IMR-90 (cell line): ENCODE data around the gene NMT1. TPM values are rescaled to one million over a fixed set of nuclear protein-coding genes. Genes with fewer than 3 reads are reported as not detected.
A peak's percentile ranks its signal among the peaks of the same experiment; 100 is the strongest.

Experiments
- ATAC-seq: fragments of 200-7000 bp; cut with Tn5 transposase; 2 replicates; pipeline ENCODE4 v1.9.1; 2020; ENCODE audit warnings: low read depth, mild to moderate bottlenecking, moderate library complexity
- BruUV-seq: library from RNA; stranded (reverse); fragments of 400-500 nt; replicated peaks from 2 replicates; lab custom pipeline; 2021; lab: Mats Ljungman, UMichigan
- CTCF ChIA-PET: fragments of 300-600 bp; formaldehyde crosslinking; extraction: SDS; loops from one replicate; lab custom pipeline; 2021; ENCODE audit warnings: antibody characterized with exemption; lab: Yijun Ruan, JAX
- POLR2A ChIA-PET: fragments of 300-600 bp; sonication (Branson Sonifier 250); formaldehyde crosslinking; loops from one replicate; lab custom pipeline; 2022; ENCODE audit warnings: antibody characterized with exemption; ENCODE audit not compliant: unreplicated experiment; lab: Charles Lee
- DNase-seq: peaks from one replicate; pipeline ENCODE4 v3.0.0; 2013
- H2AFZ ChIP-seq: replicated peaks from 2 replicates; pipeline ENCODE3; 2013; ENCODE audit warnings: low read length, mild to moderate bottlenecking; ENCODE audit not compliant: poor library complexity
- H2AK5ac ChIP-seq: 2 replicates; pipeline ENCODE4 v1.6.1; 2013; ENCODE audit warnings: low read depth, low read length, inconsistent platforms
- H2AK9ac ChIP-seq: replicated peaks from 2 replicates; pipeline ENCODE3; 2013; ENCODE audit warnings: mild to moderate bottlenecking, low read depth, low read length, moderate library complexity; ENCODE audit not compliant: poor library complexity
- H2BK120ac ChIP-seq: 2 replicates; pipeline ENCODE4 v1.6.1; 2013; ENCODE audit warnings: low read depth, low read length, inconsistent platforms
- H2BK15ac ChIP-seq: 3 replicates; pipeline ENCODE4 v1.6.1; 2013; ENCODE audit warnings: low read depth, low read length, inconsistent platforms
- H2BK20ac ChIP-seq: 2 replicates; pipeline ENCODE4 v1.6.1; 2013; ENCODE audit warnings: low read depth, mild to moderate bottlenecking, inconsistent platforms, low read length, moderate library complexity
- H2BK5ac ChIP-seq: 2 replicates; pipeline ENCODE4 v1.6.1; 2013; ENCODE audit warnings: mild to moderate bottlenecking, low read depth, low read length, inconsistent platforms; ENCODE audit not compliant: poor library complexity, severe bottlenecking
- H3K14ac ChIP-seq: replicated peaks from 2 replicates; pipeline ENCODE4 v1.6.1; 2013; ENCODE audit warnings: low read depth, low read length, inconsistent platforms
- H3K18ac ChIP-seq: 2 replicates; pipeline ENCODE4 v1.6.1; 2013; ENCODE audit warnings: low read depth, low read length, control low read depth
- H3K23ac ChIP-seq: 2 replicates; pipeline ENCODE4 v1.6.1; 2013; ENCODE audit warnings: low read depth, low read length, inconsistent platforms
- H3K27ac ChIP-seq: 2 replicates; pipeline ENCODE4 v1.5.1; 2013; ENCODE audit warnings: mild to moderate bottlenecking, control low read depth, low read length; ENCODE audit not compliant: insufficient read depth
- H3K27me3 ChIP-seq: 2 replicates; pipeline ENCODE4 v1.6.1; 2013; ENCODE audit warnings: low read length; ENCODE audit not compliant: control insufficient read depth, insufficient read depth
- H3K36me3 ChIP-seq: 2 replicates; pipeline ENCODE4 v1.6.1; 2013; ENCODE audit warnings: low read length, mixed read lengths; ENCODE audit not compliant: control insufficient read depth, insufficient read depth
- H3K4ac ChIP-seq: 2 replicates; pipeline ENCODE4 v1.6.1; 2013; ENCODE audit warnings: low read depth, low read length, inconsistent platforms
- H3K4me1 ChIP-seq: 2 replicates; pipeline ENCODE4 v1.6.1; 2013; ENCODE audit warnings: low read length, mixed read lengths; ENCODE audit not compliant: control insufficient read depth, insufficient read depth
- H3K4me2 ChIP-seq: 2 replicates; pipeline ENCODE4 v1.6.1; 2013; ENCODE audit warnings: low read depth, mild to moderate bottlenecking, control low read depth, low read length, moderate library complexity
- H3K4me3 ChIP-seq: 2 replicates; pipeline ENCODE4 v1.5.1; 2013; ENCODE audit warnings: low read depth, mild to moderate bottlenecking, control low read depth, low read length, moderate library complexity; ENCODE audit not compliant: insufficient read depth
- H3K56ac ChIP-seq: 2 replicates; pipeline ENCODE4 v1.6.1; 2013; ENCODE audit warnings: low read length, inconsistent platforms; ENCODE audit not compliant: insufficient read depth; ENCODE audit errors: extremely low read depth
- H3K79me1 ChIP-seq, 2 experiments: 2 replicates each; pipeline ENCODE4 v1.6.1; 2013; ENCODE audit warnings: low read length in 2 of 2, inconsistent platforms in 1 of 2, low read depth in 1 of 2
- H3K9ac ChIP-seq: 2 replicates; pipeline ENCODE4 v1.6.1; 2013; ENCODE audit warnings: low read depth, low read length, control low read depth
- H3K9me1 ChIP-seq: 2 replicates; pipeline ENCODE4 v1.6.1; 2013; ENCODE audit warnings: low read length, inconsistent platforms; ENCODE audit not compliant: insufficient read depth
- H3K9me3 ChIP-seq: 2 replicates; pipeline ENCODE4 v1.6.1; 2013; ENCODE audit warnings: low read length; ENCODE audit not compliant: control insufficient read depth, insufficient read depth
- H4K20me1 ChIP-seq: 2 replicates; pipeline ENCODE4 v1.6.1; 2013; ENCODE audit warnings: low read length, inconsistent platforms; ENCODE audit not compliant: insufficient read depth
- H4K5ac ChIP-seq: 2 replicates; pipeline ENCODE4 v1.6.1; 2013; ENCODE audit warnings: mild to moderate bottlenecking, low read depth, low read length, control low read depth
- H4K8ac ChIP-seq, 2 experiments: 2 replicates each; pipeline ENCODE4 v1.6.1; 2013; ENCODE audit warnings: low read depth in 2 of 2, low read length in 2 of 2, control low read depth in 1 of 2, inconsistent platforms in 1 of 2
- H4K91ac ChIP-seq: 2 replicates; pipeline ENCODE4 v1.6.1; 2013; ENCODE audit warnings: low read depth, low read length, inconsistent platforms; ENCODE audit not compliant: insufficient read depth
- BHLHE40 ChIP-seq: fragments of 150-350 bp; IDR thresholded peaks from 2 replicates; pipeline ENCODE4 v1.6.1; 2016; ENCODE audit warnings: mild to moderate bottlenecking, low read depth, low read length
- CHD1 ChIP-seq: IDR thresholded peaks from 2 replicates; pipeline ENCODE4 v1.6.1; 2012; ENCODE audit warnings: low read depth, low read length, improper control_type of control experiment
- MAFK ChIP-seq: IDR thresholded peaks from 2 replicates; pipeline ENCODE4 v1.6.1; 2012; ENCODE audit warnings: low read depth, low read length, improper control_type of control experiment
- MXI1 ChIP-seq: IDR thresholded peaks from 2 replicates; pipeline ENCODE4 v1.6.1; 2012; ENCODE audit warnings: low read depth, mild to moderate bottlenecking, low read length, moderate library complexity, borderline replicate concordance
- NFE2L2 ChIP-seq: fragments of 150-350 bp; IDR thresholded peaks from 2 replicates; pipeline ENCODE4 v1.6.1; 2016; ENCODE audit warnings: low read depth, mild to moderate bottlenecking, low read length
- RCOR1 ChIP-seq: IDR thresholded peaks from 2 replicates; pipeline ENCODE4 v1.6.1; 2012; ENCODE audit warnings: mild to moderate bottlenecking, low read length, improper control_type of control experiment; ENCODE audit not compliant: insufficient replicate concordance
- WGBS, 2 experiments: methylation state at CpG; one replicate each; pipeline versions ENCODE4 v1.1.5 to v1.1.7; 2013; ENCODE audit warnings: missing lambda C conversion rate in 2 of 2; ENCODE audit not compliant: insufficient read length in 1 of 2; ENCODE audit errors: extremely low coverage in 2 of 2; 5-methylcytosine and 5-hydroxymethylcytosine counted together
- dilution Hi-C: fragments of 300-500 bp; cut with HindIII; formaldehyde crosslinking; loops from one replicate; pipeline ENCODE4 v1.14.3; 2018; ENCODE audit warnings: low sequenced_read_pairs; ENCODE audit not compliant: unreplicated experiment
- in situ Hi-C: fragments of 300-500 bp; cut with MboI; formaldehyde crosslinking; loops from 3 replicates; pipeline ENCODE4 v1.14.3; 2019; ENCODE audit warnings: low sequenced_read_pairs, inconsistent platforms, mixed read lengths
- intact Hi-C: fragments of 100-400 bp; cut with micrococcal nuclease; formaldehyde crosslinking; loops from 2 replicates; pipeline ENCODE4 v1.10.0; 2022
- polyA plus RNA-seq, 3 experiments: library from polyadenylated mRNA; depleted of rRNA; stranded (reverse); fragments of >200 nt; gene quantifications; 2 replicates each; pipeline ENCODE4 v1.2.3, GENCODE V29; 2012; ENCODE audit warnings: low replicate concordance in 1 of 3
- total RNA-seq: library from RNA; depleted of rRNA; stranded (reverse); fragments of >200 nt; gene quantifications from 2 replicates; pipeline ENCODE4 v1.2.3, GENCODE V29; 2012
- TF ChIP-seq, protein P1 (sequence below): fragments of 150-350 bp; IDR thresholded peaks from 2 replicates; pipeline ENCODE4 v1.6.1; 2016; ENCODE audit warnings: low read depth, mild to moderate bottlenecking, low read length, moderate library complexity, borderline replicate concordance
- TF ChIP-seq, protein P2 (sequence below): fragments of 150-350 bp; IDR thresholded peaks from 2 replicates; pipeline ENCODE4 v1.6.1; 2017; ENCODE audit warnings: mild to moderate bottlenecking, antibody characterized with exemption, low read length, low read depth

Gene NMT1
- total and polyA plus RNA-seq, 2 of the 4 experiments (the other 2 are of a cell fraction) = 38.0 to 60.6 TPM

DNA sequence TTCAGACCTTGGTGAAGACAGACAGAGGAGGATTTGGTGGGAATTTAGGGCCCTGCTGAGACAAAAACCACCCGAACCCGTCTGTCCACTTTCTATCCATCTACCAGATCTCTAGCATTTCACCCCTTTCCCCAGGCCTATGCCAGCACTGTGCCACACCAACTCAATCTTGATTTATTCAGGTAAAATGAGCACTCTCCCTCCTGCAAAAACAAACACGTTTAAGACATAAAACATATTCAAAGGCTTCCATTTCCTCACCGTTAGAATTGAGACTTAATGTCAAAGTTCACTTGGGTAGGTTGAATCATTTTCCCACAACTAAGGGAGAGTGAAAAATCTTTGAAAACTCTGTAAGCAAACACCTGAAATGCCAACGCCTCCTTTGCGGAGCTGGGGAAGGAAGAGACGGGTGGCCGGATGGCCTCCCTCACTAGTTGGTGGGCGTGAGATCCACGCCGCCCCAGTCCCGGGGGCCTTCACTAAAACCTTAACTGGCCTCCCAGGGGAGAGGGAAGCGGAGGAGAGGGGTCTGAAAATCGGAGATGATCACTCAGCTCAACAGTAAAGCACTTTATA, 10.5 kb upstream of the NMT1 start:
- Histone ChIP-seq H3K14ac (peak overlapping the region; percentile 100), H2BK20ac (peak overlapping the region; percentile 3), H4K20me1 (peaks cover 3% of the 10 kb centered on the region), H3K27ac (peak overlapping the region; percentile 99), H2AK5ac (peak overlapping the region; percentile 100), H4K91ac (peak overlapping the region; percentile 99), H4K8ac (peak overlapping the region; percentile 99 to 100), H2BK5ac (peak overlapping the region; percentile 98), H3K56ac (peak overlapping the region; percentile 96), H2AFZ (peak overlapping the region; percentile 91), H3K4me1 (peaks cover 6% of the 10 kb centered on the region; the same call in 1 of the 2 replicates), H2AK9ac (peak overlapping the region; percentile 97), H3K9me1 (peaks cover 12% of the 10 kb centered on the region), H3K9me3 (no peaks in the 10 kb centered on the region), H3K4me2 (peak overlapping the region; percentile 96), H2BK120ac (peak overlapping the region; percentile 89), H3K36me3 (peaks cover 2% of the 10 kb centered on the region; the same call in 1 of the 2 replicates), H4K5ac (peak overlapping the region; percentile 99), H3K23ac (peak overlapping the region; percentile 93), H3K79me1 (peaks cover 25 to 69% of the 10 kb centered on the region in 2 experiments), H3K18ac (peak overlapping the region; percentile 96), H3K4me3 (peak overlapping the region; percentile 75), H2BK15ac (peak overlapping the region; percentile 25; the same call in 1 of the 3 replicates), H3K9ac (peak overlapping the region; percentile 100), H3K4ac (peak overlapping the region; percentile 100), H3K27me3 (no peaks in the 10 kb centered on the region)
- TF ChIP-seq, protein P1, sequence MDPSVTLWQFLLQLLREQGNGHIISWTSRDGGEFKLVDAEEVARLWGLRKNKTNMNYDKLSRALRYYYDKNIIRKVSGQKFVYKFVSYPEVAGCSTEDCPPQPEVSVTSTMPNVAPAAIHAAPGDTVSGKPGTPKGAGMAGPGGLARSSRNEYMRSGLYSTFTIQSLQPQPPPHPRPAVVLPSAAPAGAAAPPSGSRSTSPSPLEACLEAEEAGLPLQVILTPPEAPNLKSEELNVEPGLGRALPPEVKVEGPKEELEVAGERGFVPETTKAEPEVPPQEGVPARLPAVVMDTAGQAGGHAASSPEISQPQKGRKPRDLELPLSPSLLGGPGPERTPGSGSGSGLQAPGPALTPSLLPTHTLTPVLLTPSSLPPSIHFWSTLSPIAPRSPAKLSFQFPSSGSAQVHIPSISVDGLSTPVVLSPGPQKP = no peak
- TF ChIP-seq BHLHE40 (no peak), MAFK (no peak), CHD1 (no peak), RCOR1 (no peak), MXI1 (0 out of 2 replicates have a peak, but pooled peaks have one; percentile 36), NFE2L2 (no peak)
- TF ChIP-seq, protein P2, sequence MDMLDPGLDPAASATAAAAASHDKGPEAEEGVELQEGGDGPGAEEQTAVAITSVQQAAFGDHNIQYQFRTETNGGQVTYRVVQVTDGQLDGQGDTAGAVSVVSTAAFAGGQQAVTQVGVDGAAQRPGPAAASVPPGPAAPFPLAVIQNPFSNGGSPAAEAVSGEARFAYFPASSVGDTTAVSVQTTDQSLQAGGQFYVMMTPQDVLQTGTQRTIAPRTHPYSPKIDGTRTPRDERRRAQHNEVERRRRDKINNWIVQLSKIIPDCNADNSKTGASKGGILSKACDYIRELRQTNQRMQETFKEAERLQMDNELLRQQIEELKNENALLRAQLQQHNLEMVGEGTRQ = no peak
- dilution Hi-C loops = no loop called here
- TSS peak; percentile 16 for BruUV-seq
- in situ Hi-C loops = no loop called here
- DNase-seq = peak; percentile 28
- intact Hi-C loops = loop anchor here (5.0 kb wide), 1 partner anchor 82 kb away; the partner anchor contains the start of gene PLCD3
- WGBS, 2 experiments = no CpG with 5 or more reads among the region's 14 CpGs
- ChIA-PET CTCF (interaction anchor here (0.6 to 1.5 kb wide), 3 partner anchors 23 to 102 kb away, joined by 3 to 9 read pairs (median 4); no protein-coding TSS in a partner anchor), POLR2A (interaction anchor here (0.5 to 3.6 kb wide), 2 partner anchors 11 to 30 kb away, joined by 3 to 19 read pairs; partner anchors contain the start of gene NMT1)
- peak; percentile 10 for ATAC-seq
